ENCODE measurements around the gene SANBR. TPM values are rescaled to one million over a fixed set of nuclear protein-coding genes. Genes with fewer than 3 reads are reported as not detected.
"Not testable (repeated sequence)": the region's sequence is repeated elsewhere in the genome, so short reads cannot be mapped to it uniquely, and the experiment has no call there.

Gene SANBR
- 9.4 and 11.1 TPM in 2 replicates for total RNA-seq
- polyA plus RNA-seq (2012) = 5.1 TPM

GRCh38 chr2:61065714-61066709 is at the start of gene SANBR:
Gene SANBR (plus strand): TSS chr2:61065871. CDS start chr2:61070351, 4,480 bp downstream.
- DNase-seq (ENCODE audit: low read depth) = peak; percentile 89

DNA sequence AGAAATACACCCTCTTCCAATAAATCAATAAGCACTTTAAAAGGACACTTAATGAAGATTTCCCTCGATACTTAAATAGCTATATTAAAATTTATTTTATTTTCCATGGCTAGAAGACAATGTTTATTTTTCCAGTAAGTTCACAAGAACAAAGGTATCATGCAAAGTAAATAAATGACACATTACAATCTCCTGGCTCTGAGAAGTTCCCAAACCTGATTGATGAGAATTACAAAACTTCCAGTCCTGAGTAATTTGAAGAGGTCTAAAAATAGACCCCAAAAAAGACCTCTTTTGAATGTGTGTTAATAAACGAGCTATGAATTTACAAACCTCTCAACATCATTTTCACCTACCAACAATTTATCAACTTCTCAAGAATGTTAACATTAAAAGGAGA is 49.7 kb upstream of the SANBR start:
- no peak for DNase-seq (ENCODE audit: low read depth)

DNA sequence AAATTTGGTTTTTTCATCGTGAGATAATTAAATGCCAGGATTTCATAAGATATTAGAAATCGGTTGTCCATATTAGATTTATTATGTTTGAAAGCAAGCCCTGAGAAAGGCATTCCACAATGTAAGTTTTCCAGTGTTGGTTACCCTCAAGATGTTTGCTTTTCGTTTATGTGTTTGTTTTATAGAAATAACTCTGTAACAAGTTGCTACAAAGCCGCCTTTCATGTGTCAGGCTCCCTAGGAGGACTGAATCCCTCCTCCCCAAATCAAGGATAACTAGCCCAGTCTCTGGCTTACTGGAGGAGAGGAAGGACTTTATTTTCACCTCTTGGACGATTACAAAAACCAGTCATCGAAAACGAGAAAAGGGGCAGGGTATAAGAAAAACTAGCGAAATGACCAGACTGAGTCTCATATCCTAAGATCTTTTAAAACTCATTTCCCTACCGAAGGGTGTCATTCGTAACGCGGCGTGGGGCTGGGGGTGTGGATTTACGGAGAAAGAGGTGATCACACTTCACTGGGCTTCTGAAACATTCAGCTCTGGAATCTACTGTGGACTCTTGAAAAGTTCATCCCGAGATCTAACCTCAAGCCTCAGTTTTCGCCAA is 49.2 kb upstream of the SANBR start:
- DNase-seq (ENCODE audit: low read depth) = no peak

DNA sequence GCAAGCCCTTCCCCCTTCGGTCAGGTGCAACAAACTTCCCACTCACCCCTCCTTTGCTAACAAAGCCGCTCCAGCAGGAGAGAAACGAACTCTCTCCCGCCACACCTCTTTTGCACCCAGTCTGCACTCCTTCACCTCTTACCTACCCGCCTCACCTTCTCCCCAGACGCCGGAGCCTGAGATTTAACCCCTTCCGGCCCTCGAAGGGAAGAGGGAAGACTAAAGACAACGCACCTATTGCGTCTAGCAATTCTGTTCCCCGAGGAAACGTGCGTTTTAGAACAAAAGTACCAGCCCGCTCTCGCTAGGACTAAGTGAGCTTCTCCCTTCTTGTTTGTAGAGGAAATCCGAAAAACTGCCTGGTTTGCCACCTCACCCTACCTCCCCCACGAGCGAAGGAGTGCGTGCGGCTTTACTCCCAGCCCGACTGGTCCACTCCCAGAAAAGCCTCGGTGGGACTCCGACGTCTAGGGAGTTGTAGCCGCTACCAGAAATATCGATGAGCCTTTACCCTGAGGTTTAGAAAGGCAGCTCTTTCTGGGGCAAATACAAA is 48.6 kb upstream of the SANBR start:
- DNase-seq (ENCODE audit: low read depth) = peak; percentile 81

DNA sequence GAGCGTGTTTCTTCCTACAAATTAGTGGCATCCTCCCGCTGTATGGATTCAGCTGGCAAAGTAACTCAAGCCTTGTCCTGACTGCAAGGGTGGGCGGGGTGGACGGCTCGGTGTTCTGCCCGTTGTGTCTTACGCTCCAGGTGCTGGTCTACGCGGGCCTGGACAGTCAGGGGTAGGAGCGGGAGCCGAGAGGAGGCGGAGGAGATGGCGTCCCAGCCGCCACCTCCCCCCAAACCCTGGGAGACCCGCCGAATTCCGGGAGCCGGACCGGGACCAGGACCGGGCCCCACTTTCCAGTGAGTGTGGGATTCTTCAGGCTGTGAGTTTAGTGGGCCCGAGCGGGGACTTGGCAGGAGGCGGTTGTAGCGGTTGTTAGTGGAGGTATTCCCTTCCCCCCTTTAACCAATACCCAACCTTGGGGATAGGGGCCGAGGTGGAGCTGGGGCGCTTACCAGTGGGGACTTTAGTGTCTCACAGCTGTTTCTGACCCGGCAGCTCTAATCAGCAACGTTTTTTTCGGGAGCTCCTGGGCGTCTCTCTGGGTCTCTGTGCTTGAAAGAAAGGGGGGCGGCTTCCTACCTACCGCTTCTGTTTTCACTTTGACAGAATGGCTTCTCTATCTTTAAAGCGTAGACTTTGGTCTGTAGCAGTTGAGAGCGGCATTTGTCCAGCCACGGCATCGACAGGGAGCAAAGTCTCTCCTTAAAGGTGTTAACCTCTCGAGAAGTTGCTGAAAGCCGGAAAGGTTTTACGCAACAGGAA is 47.9 kb upstream of the SANBR start, which contains the start of the genes PEX13 and PUS10:
TSS of gene PEX13 (plus strand) at position 165 of the 762 bp plus-strand sequence. CDS start at position 205, 40 bp downstream.
TSS of gene PUS10 (minus strand) at position 700 of the 762 bp plus-strand sequence. CDS start 6,365 bp downstream, outside the sequence.
- DNase-seq (ENCODE audit: low read depth) = peak; percentile 83

GRCh38 chr2:61018318-61018755 is 47.3 kb upstream of the SANBR start:
- DNase-seq (ENCODE audit: low read depth) = no peak

DNA sequence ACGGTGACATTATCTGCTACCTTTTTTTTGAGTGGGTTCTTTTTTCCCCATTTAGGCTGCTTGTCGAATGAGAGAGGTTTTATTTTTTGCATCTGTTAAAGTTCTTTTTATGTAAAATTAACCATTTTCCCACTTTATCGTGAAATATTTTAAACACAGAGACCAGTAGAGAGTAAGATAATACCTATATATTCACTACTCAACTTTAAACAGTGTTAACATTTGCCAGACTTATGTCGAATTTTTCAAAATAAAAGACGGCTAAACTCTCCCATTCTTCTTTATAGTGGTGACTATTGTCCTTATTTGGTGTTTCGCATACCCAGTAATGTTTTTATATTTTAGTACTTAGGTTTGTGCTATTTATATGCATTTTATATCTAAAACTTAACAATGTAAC is 46.9 kb upstream of the SANBR start:
- no peak for DNase-seq (ENCODE audit: low read depth)

DNA sequence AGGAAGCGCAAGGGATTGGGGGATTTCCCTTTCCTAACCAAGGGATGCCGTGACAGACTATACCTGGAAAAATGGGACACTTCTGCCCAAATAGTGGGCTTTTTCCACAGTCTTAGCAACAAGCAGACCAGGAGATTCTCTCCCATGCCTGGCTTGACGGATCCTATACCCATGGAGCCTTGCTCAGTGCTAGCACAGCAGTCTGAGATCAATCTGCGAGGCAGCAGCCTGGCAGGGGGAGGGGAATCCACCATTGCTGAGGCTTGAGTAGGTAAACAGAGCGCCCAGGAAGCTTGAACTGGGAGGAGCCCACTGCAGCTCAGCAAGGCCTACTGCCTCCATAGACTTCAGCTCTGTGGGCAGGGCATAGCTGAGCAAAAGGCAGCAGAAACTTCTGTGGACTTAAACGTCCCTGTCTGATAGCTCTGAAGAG is 44.4 kb upstream of the SANBR start:
- DNase-seq (ENCODE audit: low read depth) = no peak

GRCh38 chr2:61023670-61024069 is 42.0 kb upstream of the SANBR start:
- no peak for DNase-seq (ENCODE audit: low read depth)

DNA sequence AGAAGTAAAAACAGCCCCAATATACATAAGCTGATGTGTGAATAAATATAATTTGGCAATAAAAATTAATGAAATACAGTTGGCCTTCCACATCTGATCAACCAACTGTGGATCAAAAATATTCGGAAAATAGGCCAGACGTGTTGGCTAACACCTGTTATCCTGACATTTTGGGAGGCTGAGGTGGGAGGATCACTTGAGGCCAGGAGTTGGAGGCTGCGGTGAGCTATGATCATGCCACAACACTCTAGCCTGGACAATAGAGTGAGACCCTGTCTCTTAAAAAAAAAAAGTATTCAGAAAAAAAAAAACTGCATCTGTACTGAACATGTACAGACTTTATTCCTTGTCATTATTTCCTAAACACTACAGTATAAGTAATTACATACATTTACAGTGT is 36.1 kb upstream of the SANBR start:
- DNase-seq (ENCODE audit: low read depth) = no peak

- not testable (repeated sequence) for DNase-seq (ENCODE audit: low read depth)
Observed at GRCh38 chr2:61034592-61034991, 31.1 kb upstream of the SANBR start.

- not testable (repeated sequence) for DNase-seq (ENCODE audit: low read depth)
Observed at GRCh38 chr2:61036643-61037042, 29.0 kb upstream of the SANBR start.

GRCh38 chr2:61042807-61043206 is 22.9 kb upstream of the SANBR start:
- peak; percentile 3 for DNase-seq (ENCODE audit: low read depth)

GRCh38 chr2:61044636-61045035 is 21.0 kb upstream of the SANBR start:
- DNase-seq (ENCODE audit: low read depth) = no peak

DNA sequence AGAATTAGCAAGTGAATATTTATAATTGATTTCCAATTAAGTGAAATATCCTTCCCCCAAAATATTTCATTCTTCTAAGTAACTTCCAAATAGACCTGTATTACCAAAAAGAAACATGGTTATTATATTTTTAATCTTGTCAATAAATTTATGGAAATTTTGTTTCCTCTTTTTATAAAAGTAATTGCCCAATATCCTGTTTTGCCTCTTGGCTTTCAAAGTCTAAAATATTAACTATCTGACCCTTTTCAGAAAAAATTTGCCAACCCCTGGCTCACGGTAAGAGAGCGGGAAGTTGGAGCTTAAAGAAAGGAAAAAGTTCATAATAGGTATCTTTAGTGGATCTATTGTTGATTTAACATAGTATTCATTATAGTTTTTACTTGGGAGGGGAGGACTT is 20.4 kb upstream of the SANBR start:
- DNase-seq (ENCODE audit: low read depth) = no peak

DNA sequence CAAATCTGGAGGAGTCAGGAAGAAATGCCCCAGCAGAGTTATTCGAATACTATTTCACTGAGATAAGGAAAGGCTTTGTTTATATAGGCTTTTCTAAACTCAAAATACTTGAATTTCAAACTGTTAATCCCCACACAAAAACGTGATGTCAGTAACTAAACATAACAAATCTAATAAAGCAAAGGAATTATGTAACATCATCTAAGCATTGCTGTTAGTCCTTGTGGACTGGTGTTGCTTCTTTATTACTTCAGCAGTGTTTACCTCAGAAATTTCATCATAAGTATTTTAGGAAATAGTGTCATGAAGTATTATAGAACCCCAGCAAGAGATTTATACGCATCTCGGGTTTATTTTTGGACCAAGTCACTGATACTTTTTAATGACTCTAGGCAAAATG is 19.7 kb upstream of the SANBR start:
- no peak for DNase-seq (ENCODE audit: low read depth)

GRCh38 chr2:61055557-61055956 is 10.1 kb upstream of the SANBR start:
- peak; percentile 3 for DNase-seq (ENCODE audit: low read depth)

DNA sequence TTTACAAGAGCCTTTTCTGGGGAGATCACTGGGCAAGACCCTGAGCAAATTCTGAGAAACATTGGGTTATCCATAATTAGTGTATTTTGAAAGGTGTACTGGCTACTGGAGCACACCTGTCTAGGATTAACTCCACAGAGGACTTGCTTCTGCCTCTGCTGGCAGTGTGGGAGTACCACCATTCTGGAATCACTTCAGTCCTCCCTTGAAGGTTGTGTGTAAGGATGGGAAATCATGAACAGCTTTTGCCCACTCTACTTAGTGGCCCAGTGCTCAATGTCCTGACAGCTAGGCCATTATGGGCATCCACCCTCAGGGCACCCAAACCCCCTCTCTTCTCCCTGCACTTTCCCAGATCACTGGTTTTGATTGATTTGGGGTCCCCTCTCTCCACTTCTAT is 8.1 kb upstream of the SANBR start:
- DNase-seq (ENCODE audit: low read depth) = no peak

DNA sequence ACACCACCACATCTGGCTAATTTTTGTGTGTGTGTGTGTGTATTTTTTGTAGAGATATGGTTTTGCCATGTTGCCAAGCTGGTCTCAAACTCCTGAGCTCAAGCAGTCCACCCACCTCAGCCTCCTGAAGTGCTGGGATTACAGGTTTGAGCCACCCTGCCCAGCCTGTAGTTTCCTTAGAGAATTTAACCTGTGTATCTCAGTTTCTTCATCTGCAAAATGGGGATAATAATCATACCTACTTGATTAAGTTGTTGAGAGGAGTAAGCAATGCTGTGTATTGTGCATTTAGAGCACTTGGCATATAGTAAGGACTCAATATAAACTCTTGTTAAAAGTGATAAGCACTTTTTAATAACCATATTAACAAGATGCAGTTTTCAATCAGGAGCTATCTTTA is 6.3 kb upstream of the SANBR start:
- no peak for DNase-seq (ENCODE audit: low read depth)

GRCh38 chr2:61074100-61074499 is 8.4 kb downstream of the SANBR start:
- DNase-seq (ENCODE audit: low read depth) = no peak

DNA sequence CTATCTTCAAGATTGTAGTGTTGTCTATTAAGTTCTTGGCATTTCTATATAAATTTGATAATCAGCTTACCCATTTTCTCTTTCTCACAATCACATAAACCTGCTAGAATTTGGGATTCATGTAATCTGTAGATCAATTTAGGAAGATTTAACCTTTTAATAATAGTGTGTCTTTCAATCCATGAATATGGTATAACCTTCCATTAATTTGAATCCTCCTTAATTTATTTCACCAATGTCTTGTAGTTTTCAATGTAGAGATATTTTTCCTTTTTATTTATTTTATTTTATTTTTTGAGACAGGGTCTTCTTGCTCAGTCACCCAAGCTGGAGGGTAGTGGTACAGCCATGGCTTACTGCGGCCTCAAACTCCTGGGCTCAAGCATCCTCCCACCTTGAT is 20.2 kb downstream of the SANBR start:
- no peak for DNase-seq (ENCODE audit: low read depth)

Data from myocyte (in vitro differentiated cells).